Adrenal gland (tissue), 12 donors: Measurements from ENCODE around the gene SRBD1. TPM values are rescaled to one million over a fixed set of nuclear protein-coding genes. Genes with fewer than 3 reads are reported as not detected.

Experiments
- DNase-seq, 7 donors: peaks; one replicate each; pipeline ENCODE4 v3.0.0-alpha.2; 2019 to 2020
- H3K27ac ChIP-seq, 5 donors: fragments of 200-600 bp; sonication (generic) in 4 of 5; 1 replicate in 3 of 5; 2 replicates in 2 of 5; pipeline versions ENCODE4 v1.5.1 to v1.8.0; 2016 to 2020; ENCODE audit warnings: mild to moderate bottlenecking in 1 of 5
- H3K27me3 ChIP-seq: fragments of 200-600 bp; 2 replicates; pipeline ENCODE4 v1.8.0; 2021
- H3K36me3 ChIP-seq, 2 donors: fragments of 200-600 bp; replicated peaks in 1 of 2; 1 replicate in 1 of 2; 2 replicates in 1 of 2; pipeline versions ENCODE4 v1.5.1 to v1.8.0; 2018 to 2022
- H3K4me1 ChIP-seq, 2 donors: fragments of 200-600 bp; replicated peaks in 1 of 2; 1 replicate in 1 of 2; 2 replicates in 1 of 2; pipeline versions ENCODE4 v1.5.1 to v1.8.0; 2018 to 2021
- H3K4me3 ChIP-seq, 4 donors: fragments of 200-600 bp; sonication (generic) in 3 of 4; one replicate each; pipeline ENCODE4 v1.5.1; 2016 to 2018
- H3K9me3 ChIP-seq, 3 donors: fragments of 200-600 bp; sonication (generic) in 1 of 3; replicated peaks in 1 of 3; 1 replicate in 2 of 3; 2 replicates in 1 of 3; pipeline versions ENCODE4 v1.5.1 to v1.8.0; 2016 to 2021
- CTCF ChIP-seq, 6 experiments: fragments of 450-650 bp in 4 of 6; fragments of 200-600 bp in 2 of 6; sonication (generic) in 1 of 6; IDR thresholded peaks; 1 replicate in 5 of 6; 2 replicates in 1 of 6; pipeline versions ENCODE4 v1.5.1 to v1.8.0; 2016 to 2021; ENCODE audit warnings: antibody characterized with exemption in 6 of 6, mild to moderate bottlenecking in 2 of 6, moderate library complexity in 1 of 6
- POLR2A ChIP-seq, 2 donors: fragments of 450-650 bp; IDR thresholded peaks; one replicate each; pipeline ENCODE4 v1.6.1; 2017; ENCODE audit warnings: antibody characterized with exemption in 2 of 2, mild to moderate bottlenecking in 2 of 2, moderate library complexity in 1 of 2
- WGBS, 4 donors: extraction: QIAGEN DNeasy Blood & Tissue Kit in 2 of 4; methylation state at CpG; one replicate each; pipeline versions ENCODE4 v1.1.5 to v1.1.7; 2013 to 2017; 5-methylcytosine and 5-hydroxymethylcytosine counted together
- intact Hi-C, 2 donors: fragments of 100-400 bp; cut with DNase I; formaldehyde crosslinking; loops; one replicate each; pipeline versions ENCODE4 v1.14.1 to v1.15.0; 2022 to 2023
- polyA plus RNA-seq, 3 donors: library from polyadenylated mRNA; stranded (reverse); fragments of 200-250 nt in 2 of 3; fragments of 350-450 nt in 1 of 3; fragmentation: Illumina TruSeq in 1 of 3; extraction: RNeasy Lipid Tissue Mini Kit (QIAGEN cat#74804) in 1 of 3; gene quantifications; one replicate each; pipeline ENCODE4 v1.2.3, GENCODE V29; 2013 to 2014
- total RNA-seq, 9 donors: library from RNA; depleted of rRNA in 4 of 9; stranded (reverse); fragments of >200 nt in 4 of 9; fragments of 120-200 nt in 1 of 9; fragmentation: NEBNext Ultra II Directional in 1 of 9; extraction: Animal tissue kit (Norgen Biotek cat#: 25700) in 1 of 9; gene quantifications; one replicate each; pipeline versions ENCODE4 v1.1.0 to v1.2.4, GENCODE V29; 2013 to 2023
- donor health status: healthy with polysubstance abuse.
- donor health status: Bipolar disorder and iron deficiency.
- donor health status: DM: yes; HTN: yes; CAD: no.
- donor health status: DM: no; HTN: no; CAD: no.
- donor health status: DM: no; HTN: no; CAD: no.
- donor health status: DM: yes; HTN: yes; CAD: no.

Gene SRBD1
- total and polyA plus RNA-seq, 12 donors: 2.7 to 21.6 (median 13.8) TPM

GRCh38 chr2:45415534-45416123 lies 195.4 kb downstream of the SRBD1 start:
- no peaks in the 10 kb centered on the region for H3K9me3 ChIP-seq
- no peak overlapping the region for H3K4me3 ChIP-seq
- peaks cover 0 to 6% of the 10 kb centered on the region in 2 donors for H3K36me3 ChIP-seq
- peaks cover 0 to 8% of the 10 kb centered on the region in 2 donors for H3K4me1 ChIP-seq
- TF ChIP-seq POLR2A (IDR thresholded peaks at IDR 0.05): no peak
- TF ChIP-seq CTCF (IDR thresholded peaks at IDR 0.05): no peak
- DNase-seq: no peak
- WGBS, 4 donors: 49 to 100% (median 96%) methylated on average over 2 to 5 of the region's 5 CpGs
- intact Hi-C loops: no loop called here
- H3K27me3 ChIP-seq: no peaks in the 10 kb centered on the region
- H3K27ac ChIP-seq: no peak overlapping the region

- intact Hi-C loops: no loop called here
These were observed 198.2 kb downstream of the SRBD1 start for GRCh38 chr2:45412754-45413379.

GRCh38 chr2:45409677-45410076 lies 201.4 kb downstream of the SRBD1 start:
- 93 to 98% (median 95%) methylated on average over 1 of the region's 1 CpG for whole genome bisulfite sequencing, 4 donors

More at GRCh38 chr2:45412754-45413379, 198.2 kb downstream of the SRBD1 start:
- Histone ChIP-seq H3K36me3 (no peaks in the 10 kb centered on the region), H3K4me1 (peaks cover 0 to 8% of the 10 kb centered on the region in 2 donors), H3K27ac (peak overlapping the region in 1 of 5 donors; percentile 27), H3K9me3 (no peaks in the 10 kb centered on the region), H3K4me3 (no peak overlapping the region), H3K27me3 (no peaks in the 10 kb centered on the region)
- 51 to 78% (median 65%) methylated on average over 2 of the region's 2 CpGs for WGBS, 4 donors
- no peak for TF ChIP-seq CTCF (IDR thresholded peaks at IDR 0.05)
- no peak for TF ChIP-seq POLR2A (IDR thresholded peaks at IDR 0.05)
- no peak for DNase-seq

GRCh38 chr2:45406621-45407020 lies 204.4 kb downstream of the SRBD1 start:
- intact Hi-C loops: no loop called here
- H3K4me3 ChIP-seq: no peak overlapping the region
- H3K9me3 ChIP-seq: no peaks in the 10 kb centered on the region
- no peaks in the 10 kb centered on the region for H3K36me3 ChIP-seq
- TF ChIP-seq POLR2A (IDR thresholded peaks at IDR 0.05) (no peak), CTCF (IDR thresholded peaks at IDR 0.05) (no peak)
- DNase-seq: no peak
- WGBS, 4 donors: 74 to 83% (median 79%) methylated on average over 2 of the region's 2 CpGs
- H3K4me1 ChIP-seq: no peaks in the 10 kb centered on the region
- no peak overlapping the region for H3K27ac ChIP-seq
- H3K27me3 ChIP-seq: no peaks in the 10 kb centered on the region

More at GRCh38 chr2:45409677-45410076, 201.4 kb downstream of the SRBD1 start:
- no peaks in the 10 kb centered on the region for H3K9me3 ChIP-seq
- DNase-seq: no peak
- H3K27ac ChIP-seq: no peak overlapping the region
- H3K36me3 ChIP-seq: no peaks in the 10 kb centered on the region
- no peaks in the 10 kb centered on the region for H3K27me3 ChIP-seq
- no peak for TF ChIP-seq CTCF (IDR thresholded peaks at IDR 0.05)
- no peak for TF ChIP-seq POLR2A (IDR thresholded peaks at IDR 0.05)
- H3K4me3 ChIP-seq: no peak overlapping the region
- peaks cover 0 to 8% of the 10 kb centered on the region in 2 donors for H3K4me1 ChIP-seq
- intact Hi-C loops: no loop called here
